Kidney epithelial cell (primary cell): ENCODE results near the gene IL17RB. TPM values are rescaled to one million over a fixed set of nuclear protein-coding genes. Genes with fewer than 3 reads are reported as not detected.

Experiments used
- DNase-seq: peaks from one replicate; pipeline ENCODE4 v3.0.0-alpha.2; 2010; ENCODE audit warnings: low read depth
- H3K27me3 ChIP-seq: 2 replicates; pipeline ENCODE4 v1.6.0; 2011; ENCODE audit warnings: low read length; ENCODE audit not compliant: control insufficient read depth, insufficient read depth
- H3K36me3 ChIP-seq: 2 replicates; pipeline ENCODE4 v1.5.1; 2011; ENCODE audit warnings: low read length; ENCODE audit not compliant: control insufficient read depth, insufficient read depth
- H3K4me3 ChIP-seq: 2 replicates; pipeline ENCODE4 v1.5.1; 2011; ENCODE audit warnings: low read depth, mild to moderate bottlenecking, control low read depth, low read length
- total RNA-seq: library from RNA; depleted of rRNA; stranded (reverse); fragments of >200 nt; gene quantifications from 2 replicates; pipeline ENCODE4 v1.2.3, GENCODE V29; 2015
- TF ChIP-seq, protein P1 (sequence below): IDR thresholded peaks from 2 replicates; pipeline ENCODE4 v1.5.1; 2011; ENCODE audit warnings: mild to moderate bottlenecking, moderate library complexity, low read length, control low read depth, inconsistent platforms; ENCODE audit not compliant: insufficient read depth, poor library complexity, severe bottlenecking

The IL17RB gene
- total RNA-seq, 1 donor from 2014 or later = 0.04 TPM

DNA sequence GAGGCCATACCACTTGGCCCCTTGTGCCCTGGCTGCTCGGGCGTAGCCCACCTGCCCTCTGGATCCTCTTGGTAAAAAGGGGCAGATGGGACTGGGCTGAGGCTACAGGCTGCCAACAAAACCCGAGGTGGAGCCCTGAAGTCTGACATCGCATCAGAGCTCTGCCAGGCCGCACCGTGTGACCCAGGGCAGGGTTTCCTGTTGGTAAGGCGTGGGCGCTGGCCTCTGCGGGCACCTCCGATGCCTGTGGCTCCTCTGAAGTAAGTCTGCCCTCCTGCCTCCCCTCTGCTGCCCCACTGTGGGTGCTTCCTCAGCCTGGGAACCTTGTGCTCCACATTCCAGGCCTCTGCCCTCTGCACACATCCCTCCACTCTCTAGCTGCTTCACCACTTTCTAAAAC lies 9.0 kb upstream of the IL17RB start:
- DNase-seq = no peak

DNA sequence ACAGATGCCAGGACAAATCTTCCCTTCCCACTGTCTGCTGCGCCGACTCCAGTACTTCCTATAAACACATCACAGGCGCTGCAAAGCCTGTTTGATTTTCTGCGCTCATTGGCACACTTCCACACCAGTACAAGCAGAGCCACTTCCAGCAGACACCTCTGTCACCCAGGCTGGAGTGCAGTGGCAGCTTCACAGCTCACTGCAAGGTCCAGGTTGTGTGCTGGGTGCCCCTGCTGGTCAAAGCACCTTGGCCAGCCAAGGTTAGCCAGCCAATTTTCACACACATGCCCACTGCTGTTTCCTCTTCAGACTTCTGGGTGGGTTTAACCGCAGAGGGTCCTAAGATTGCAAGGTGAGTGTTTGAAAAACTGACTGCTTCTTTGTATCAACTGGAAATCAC lies 5.1 kb upstream of the IL17RB start:
- peaks cover under 1% of the 10 kb centered on the region for H3K27me3 ChIP-seq
- TF ChIP-seq, protein P1, sequence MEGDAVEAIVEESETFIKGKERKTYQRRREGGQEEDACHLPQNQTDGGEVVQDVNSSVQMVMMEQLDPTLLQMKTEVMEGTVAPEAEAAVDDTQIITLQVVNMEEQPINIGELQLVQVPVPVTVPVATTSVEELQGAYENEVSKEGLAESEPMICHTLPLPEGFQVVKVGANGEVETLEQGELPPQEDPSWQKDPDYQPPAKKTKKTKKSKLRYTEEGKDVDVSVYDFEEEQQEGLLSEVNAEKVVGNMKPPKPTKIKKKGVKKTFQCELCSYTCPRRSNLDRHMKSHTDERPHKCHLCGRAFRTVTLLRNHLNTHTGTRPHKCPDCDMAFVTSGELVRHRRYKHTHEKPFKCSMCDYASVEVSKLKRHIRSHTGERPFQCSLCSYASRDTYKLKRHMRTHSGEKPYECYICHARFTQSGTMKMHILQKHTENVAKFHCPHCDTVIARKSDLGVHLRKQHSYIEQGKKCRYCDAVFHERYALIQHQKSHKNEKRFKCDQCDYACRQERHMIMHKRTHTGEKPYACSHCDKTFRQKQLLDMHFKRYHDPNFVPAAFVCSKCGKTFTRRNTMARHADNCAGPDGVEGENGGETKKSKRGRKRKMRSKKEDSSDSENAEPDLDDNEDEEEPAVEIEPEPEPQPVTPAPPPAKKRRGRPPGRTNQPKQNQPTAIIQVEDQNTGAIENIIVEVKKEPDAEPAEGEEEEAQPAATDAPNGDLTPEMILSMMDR = peak; percentile 14
- H3K36me3 ChIP-seq = no peaks in the 10 kb centered on the region
- DNase-seq = no peak
- H3K4me3 ChIP-seq = no peak overlapping the region

More for the DNA sequence above, 9.0 kb upstream of the IL17RB start:
- TF ChIP-seq, protein P1 = no peak
- no peak overlapping the region for H3K4me3 ChIP-seq
- H3K36me3 ChIP-seq = no peaks in the 10 kb centered on the region
- no peaks in the 10 kb centered on the region for H3K27me3 ChIP-seq

DNA sequence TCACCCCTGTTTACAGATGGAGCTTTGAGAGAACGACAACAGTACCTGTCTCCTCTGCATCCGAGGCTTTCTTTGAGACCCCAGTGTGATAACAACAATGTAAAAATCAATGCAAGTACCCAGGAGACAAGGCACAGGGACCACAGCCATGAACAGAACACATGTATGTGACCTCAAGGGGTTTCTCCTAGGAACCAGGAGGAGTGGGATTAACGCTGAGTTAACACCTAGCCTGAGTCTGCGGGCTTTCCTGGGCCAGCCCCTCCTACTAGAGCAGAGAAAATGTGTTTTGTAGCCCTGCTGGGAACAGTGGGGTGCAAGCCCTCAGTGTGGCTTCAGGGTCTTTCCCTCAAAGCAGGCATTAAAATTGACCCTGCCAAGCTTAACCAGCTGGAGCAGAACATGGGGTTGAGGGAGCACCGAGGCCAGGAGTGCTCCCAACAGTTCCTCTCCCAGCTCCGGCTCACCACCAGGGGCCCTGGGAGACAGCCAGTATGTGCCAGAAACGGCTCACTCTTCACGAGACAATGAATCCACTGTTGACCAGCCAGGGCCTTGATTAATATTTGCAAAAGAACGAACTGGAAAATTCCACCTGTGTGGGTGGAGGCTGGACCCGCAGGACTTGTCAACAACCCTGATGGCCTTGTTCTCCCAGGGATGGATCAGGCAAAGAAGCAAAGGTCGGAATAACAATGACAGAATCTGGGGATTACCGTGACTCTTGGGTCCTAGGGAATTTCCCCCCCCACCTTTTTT lies 3.8 kb upstream of the IL17RB start:
- TF ChIP-seq, protein P1 = peak; percentile 51
- no peak overlapping the region for H3K4me3 ChIP-seq
- no peaks in the 10 kb centered on the region for H3K36me3 ChIP-seq
- peak; percentile 34 for DNase-seq
- peaks cover 5% of the 10 kb centered on the region for H3K27me3 ChIP-seq

DNA sequence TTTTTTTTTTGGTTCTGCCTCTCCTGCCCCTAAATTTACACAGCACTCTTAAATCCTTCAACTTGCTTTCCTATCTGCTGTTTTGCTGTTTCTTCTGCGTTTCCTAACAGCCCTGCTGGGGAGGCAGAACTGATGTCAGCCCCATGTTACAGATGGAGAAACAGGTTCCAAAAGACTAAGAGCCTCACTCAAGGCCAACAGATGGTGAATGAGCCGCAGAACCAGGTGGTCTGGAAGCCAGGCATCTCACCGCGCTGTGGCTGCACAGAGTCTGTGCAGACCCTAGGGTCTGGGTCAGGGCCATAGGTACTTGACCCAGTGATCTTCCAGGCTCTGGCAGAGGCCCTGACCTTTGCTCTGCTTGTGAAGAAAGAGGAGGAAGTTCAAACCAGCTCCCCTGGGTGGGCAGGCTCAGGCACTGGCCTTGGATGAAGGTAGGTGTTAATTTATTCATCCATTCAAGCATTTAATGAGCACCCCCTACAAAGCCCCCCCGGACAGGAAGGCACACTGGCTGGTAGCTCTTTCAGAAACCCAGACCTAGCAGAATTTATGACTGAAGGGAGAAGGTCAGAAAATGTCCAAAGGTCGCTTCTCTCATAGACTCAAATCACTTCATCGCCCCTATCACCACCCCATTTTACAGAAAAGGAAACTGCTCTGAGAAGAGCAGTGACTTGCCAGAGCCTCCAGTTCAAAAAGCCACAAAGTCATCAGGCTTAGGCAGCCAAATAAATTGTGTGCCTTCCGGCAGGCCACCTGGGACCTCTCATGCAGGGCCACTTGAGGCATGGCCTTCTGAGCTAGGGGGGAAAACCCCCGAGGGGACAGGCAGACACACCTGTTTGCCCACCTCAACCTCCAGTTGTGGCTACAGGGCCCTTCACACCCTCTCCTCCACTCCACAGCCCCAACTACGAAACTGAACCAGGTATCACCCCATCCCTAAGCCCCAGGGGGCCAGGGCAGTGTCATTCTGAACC lies 2.9 kb upstream of the IL17RB start:
- TF ChIP-seq, protein P1 = no peak
- Histone ChIP-seq H3K4me3 (no peak overlapping the region), H3K36me3 (no peaks in the 10 kb centered on the region), H3K27me3 (peaks cover 5% of the 10 kb centered on the region)
- no peak for DNase-seq

DNA sequence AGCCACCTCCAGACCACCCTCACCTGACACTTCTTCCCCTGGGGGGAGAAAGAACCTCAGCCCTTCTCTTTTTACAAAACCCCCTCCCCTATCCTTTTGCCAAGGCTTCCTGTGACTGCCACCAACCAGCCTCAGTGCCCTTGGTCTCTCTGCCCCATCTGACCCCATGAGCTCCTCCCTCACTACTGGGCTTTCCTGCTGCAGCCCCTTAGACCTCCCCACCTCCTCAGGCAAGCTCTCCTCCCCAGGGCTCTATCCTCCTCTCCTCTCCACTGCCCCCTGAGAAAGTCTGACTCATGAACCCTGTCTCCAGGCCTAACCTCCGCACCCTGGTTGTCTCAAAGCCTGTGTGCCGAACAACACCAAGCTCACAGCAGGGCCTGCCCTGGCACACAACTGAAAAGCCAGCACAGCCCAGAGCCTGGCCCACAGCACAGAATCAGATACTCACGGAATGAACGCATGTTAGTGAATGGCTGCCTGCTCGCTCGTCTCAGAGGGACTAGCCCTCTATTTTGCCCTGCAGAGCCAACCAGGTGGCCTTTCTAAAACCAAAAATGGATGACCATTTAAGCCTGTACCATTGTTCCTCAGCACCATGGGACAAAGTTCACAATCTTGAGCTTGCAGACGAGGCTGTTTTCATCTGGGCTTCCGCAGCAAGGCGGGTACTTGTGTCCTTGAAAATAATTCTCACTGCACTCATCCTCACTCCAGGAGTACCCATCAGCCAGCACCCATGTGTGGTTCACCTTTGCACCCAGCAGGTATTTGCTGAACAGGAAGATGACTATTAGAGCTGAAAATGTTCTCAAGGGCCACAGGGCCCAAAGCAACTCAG lies 1.9 kb upstream of the IL17RB start:
- DNase-seq = no peak
- no peaks in the 10 kb centered on the region for H3K36me3 ChIP-seq
- H3K4me3 ChIP-seq = no peak overlapping the region
- TF ChIP-seq, protein P1 = no peak
- H3K27me3 ChIP-seq = peaks cover 5% of the 10 kb centered on the region
